K562 (cell line): ENCODE measurements around the gene GJA4. TPM values are rescaled to one million over a fixed set of nuclear protein-coding genes. Genes with fewer than 3 reads are reported as not detected.
A peak's percentile ranks its signal among the peaks of the same experiment; 100 is the strongest.

Experiments used
- ADNP ChIP-seq: fragments of 200-800 bp; sonication (Bioruptor generic); IDR thresholded peaks from 2 replicates; pipeline ENCODE4 v1.6.1; 2016; ENCODE audit warnings: missing genetic modification characterization, missing compliant biosample characterization
- ASH1L ChIP-seq: fragments of 450-650 bp; IDR thresholded peaks from 2 replicates; pipeline ENCODE4 v1.6.1; 2018; ENCODE audit warnings: borderline replicate concordance, mild to moderate bottlenecking, low read depth; ENCODE audit not compliant: partially characterized antibody
- BCOR ChIP-seq: fragments of 450-650 bp; IDR thresholded peaks from 2 replicates; pipeline ENCODE4 v1.6.1; 2016
- CREM ChIP-seq: IDR thresholded peaks from 2 replicates; pipeline ENCODE4 v1.6.1; 2014; ENCODE audit warnings: antibody characterized with exemption, low read depth
- FOXP1 ChIP-seq: sonication (generic); formaldehyde crosslinking; IDR thresholded peaks from 2 replicates; pipeline ENCODE4 v1.8.0; 2022; ENCODE audit warnings: mild to moderate bottlenecking, missing genetic modification reagents
- HDAC2 ChIP-seq: fragments of 450-650 bp; IDR thresholded peaks from 2 replicates; pipeline ENCODE4 v1.6.1; 2016; ENCODE audit warnings: mild to moderate bottlenecking
- HSF4 ChIP-seq: fragments of 250-450 bp; sonication (Bioruptor Pico); IDR thresholded peaks from 2 replicates; pipeline ENCODE4 v2.1.2; 2022; ENCODE audit warnings: mild to moderate bottlenecking, moderate library complexity, borderline replicate concordance
- KDM1A ChIP-seq, 2 experiments: fragments of 450-650 bp; IDR thresholded peaks; 2 replicates each; pipeline ENCODE4 v1.6.1; 2016; ENCODE audit warnings: mild to moderate bottlenecking in 2 of 2
- MYNN ChIP-seq, 2 experiments: sonication (generic); formaldehyde crosslinking in 1 of 2; IDR thresholded peaks; 2 replicates each; pipeline versions ENCODE4 v1.5.0 to v1.6.1; 2016 to 2020; ENCODE audit warnings: antibody characterized with exemption in 1 of 2, missing genetic modification reagents in 1 of 2
- NCOA4 ChIP-seq: fragments of 450-650 bp; IDR thresholded peaks from 2 replicates; pipeline ENCODE4 v1.6.1; 2018; ENCODE audit warnings: mild to moderate bottlenecking; ENCODE audit not compliant: partially characterized antibody
- NR2C2 ChIP-seq, 2 experiments: fragments of 200-800 bp in 1 of 2; sonication (Bioruptor generic) in 1 of 2; sonication (generic) in 1 of 2; formaldehyde crosslinking in 1 of 2; IDR thresholded peaks; 2 replicates each; pipeline versions ENCODE4 v1.6.1 to v1.8.0; 2016 to 2022; ENCODE audit warnings: mild to moderate bottlenecking in 1 of 2, missing compliant biosample characterization in 1 of 2, missing genetic modification characterization in 1 of 2, missing genetic modification reagents in 1 of 2
- POLR2AphosphoS2 ChIP-seq: IDR thresholded peaks from 2 replicates; pipeline ENCODE4 v1.6.1; 2012; ENCODE audit warnings: low read length, improper control_type of control experiment
- RFX7 ChIP-seq: fragments of 250-450 bp; sonication (Bioruptor Pico); IDR thresholded peaks from 2 replicates; pipeline ENCODE4 v1.5.1; 2021; ENCODE audit warnings: mild to moderate bottlenecking
- SETDB1 ChIP-seq: IDR thresholded peaks from one replicate; pipeline ENCODE4 v1.6.1; 2012; ENCODE audit warnings: low read length, control low read depth, inconsistent platforms
- SMAD2 ChIP-seq: fragments of 150-350 bp; IDR thresholded peaks from 2 replicates; pipeline ENCODE4 v1.6.1; 2014; ENCODE audit warnings: low read depth, mild to moderate bottlenecking, low read length
- SP1 ChIP-seq: sonication (generic); formaldehyde crosslinking; IDR thresholded peaks from 2 replicates; pipeline ENCODE4 v1.8.1; 2022; ENCODE audit warnings: mild to moderate bottlenecking, missing genetic modification reagents
- ZNF24 ChIP-seq: fragments of 450-650 bp; IDR thresholded peaks from 2 replicates; pipeline ENCODE4 v1.6.1; 2016
- polyA plus RNA-seq, 8 experiments: library from polyadenylated mRNA; depleted of rRNA in 4 of 8; stranded (reverse) in 5 of 8; unstranded in 3 of 8; fragments of >200 nt; fragmentation: Nextera tagmentation in 2 of 8; fragmentation: Illumina TruSeq in 1 of 8; extraction: Ambion mirVana in 2 of 8; extraction: Trizol in 1 of 8; gene quantifications; 2 replicates each; pipeline versions ENCODE4 v1.2.1 to v1.2.3, GENCODE V29; 2011 to 2014; ENCODE audit warnings: inconsistent platforms in 1 of 8, missing spikeins in 1 of 8
- total RNA-seq, 7 experiments: library from RNA; depleted of rRNA in 6 of 7; stranded (reverse); fragments of >200 nt in 6 of 7; fragmentation: Illumina TruSeq in 2 of 7; extraction: Trizol in 2 of 7; gene quantifications; 2 replicates each; pipeline versions ENCODE4 v1.2.1 to v1.2.3, GENCODE V29; 2011 to 2021; ENCODE audit warnings: low replicate concordance in 1 of 7
- TF ChIP-seq, protein P1 (sequence below), 3 experiments: fragments of 200-800 bp in 1 of 3; sonication (Bioruptor generic) in 1 of 3; sonication (generic) in 1 of 3; formaldehyde crosslinking in 1 of 3; IDR thresholded peaks; 2 replicates each; pipeline versions ENCODE4 v1.6.1 to v1.8.0; 2016 to 2022; ENCODE audit warnings: mild to moderate bottlenecking in 2 of 3, missing compliant biosample characterization in 2 of 3, missing genetic modification characterization in 2 of 3, missing genetic modification reagents in 1 of 3
- TF ChIP-seq, protein P2 (sequence below): sonication (generic); formaldehyde crosslinking; IDR thresholded peaks from 2 replicates; pipeline ENCODE4 v1.9.0; 2022; ENCODE audit warnings: mild to moderate bottlenecking, missing genetic modification reagents
- TF ChIP-seq, protein P3 (sequence below): fragments of 450-650 bp; IDR thresholded peaks from 2 replicates; pipeline ENCODE4 v1.6.1; 2016; ENCODE audit warnings: low read depth

The GJA4 gene
- total and polyA plus RNA-seq, 9 of the 15 experiments (the other 6 are each of a cell fraction or from before 2014, with no cell fraction given): 0.16 to 0.24 TPM; not detected in 7

DNA sequence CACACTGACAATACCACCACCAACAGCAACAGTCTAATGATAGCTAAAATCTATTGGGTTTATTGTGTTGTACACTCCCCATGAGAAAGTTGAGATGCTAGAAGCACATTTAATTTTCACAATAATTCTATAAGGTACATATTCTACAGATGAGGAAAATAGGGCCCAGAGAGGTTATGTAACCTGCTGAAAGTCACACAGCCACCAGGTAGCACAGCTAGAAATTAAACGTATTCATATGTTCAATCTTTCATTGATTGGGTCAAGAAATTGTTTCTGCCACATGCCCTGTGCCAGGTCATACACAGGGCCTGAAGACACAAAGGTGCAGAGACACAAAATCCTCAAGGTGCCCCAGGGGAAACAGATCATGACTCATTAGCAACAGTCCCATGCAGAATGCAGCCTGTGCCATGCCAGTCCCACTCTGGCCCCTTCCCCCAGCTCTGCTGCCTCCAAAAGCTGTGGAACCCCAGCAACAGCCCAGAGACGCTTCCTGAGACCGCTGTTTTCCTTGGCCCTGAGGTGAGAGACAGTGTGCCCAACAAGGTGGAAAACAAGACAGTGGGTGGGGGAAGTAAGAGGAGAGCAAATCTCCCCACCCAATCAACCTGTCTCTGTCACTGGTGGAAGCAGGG lies 32.1 kb downstream of the GJA4 start (continued):
- TF ChIP-seq NR2C2 (CRISPR knock-in tag; IDR thresholded peaks at IDR 0.05) (no peak), NR2C2 (tag; IDR thresholded peaks at IDR 0.05) (no peak), ADNP (tag) (peak; percentile 39; the same call in 1 of the 2 replicates), CREM (no peak), SP1 (no peak), ZNF24 (no peak), HDAC2 (peak; percentile 46; the same call in 1 of the 2 replicates), POLR2AphosphoS2 (no peak), HSF4 (CRISPR knock-in tag) (no peak), SETDB1 (no peak), ASH1L (no peak), FOXP1 (CRISPR knock-in tag) (no peak), BCOR (peak; percentile 89), NCOA4 (no peak), KDM1A (IDR thresholded peaks at IDR 0.05) (peak; percentile 54 to 57; a peak in 3 of 4 replicates), RFX7 (no peak), MYNN (IDR thresholded peaks at IDR 0.05) (no peak), MYNN (CRISPR knock-in tag; IDR thresholded peaks at IDR 0.05) (no peak), SMAD2 (no peak)
- TF ChIP-seq, protein P1, sequence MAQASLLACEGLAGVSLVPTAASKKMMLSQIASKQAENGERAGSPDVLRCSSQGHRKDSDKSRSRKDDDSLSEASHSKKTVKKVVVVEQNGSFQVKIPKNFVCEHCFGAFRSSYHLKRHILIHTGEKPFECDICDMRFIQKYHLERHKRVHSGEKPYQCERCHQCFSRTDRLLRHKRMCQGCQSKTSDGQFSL (CRISPR knock-in tag; IDR thresholded peaks at IDR 0.05): no peak
- TF ChIP-seq, protein P1 (tag; IDR thresholded peaks at IDR 0.05): no peak
- TF ChIP-seq, protein P2, sequence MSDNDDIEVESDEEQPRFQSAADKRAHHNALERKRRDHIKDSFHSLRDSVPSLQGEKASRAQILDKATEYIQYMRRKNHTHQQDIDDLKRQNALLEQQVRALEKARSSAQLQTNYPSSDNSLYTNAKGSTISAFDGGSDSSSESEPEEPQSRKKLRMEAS (CRISPR knock-in tag): no peak
- TF ChIP-seq, protein P3, sequence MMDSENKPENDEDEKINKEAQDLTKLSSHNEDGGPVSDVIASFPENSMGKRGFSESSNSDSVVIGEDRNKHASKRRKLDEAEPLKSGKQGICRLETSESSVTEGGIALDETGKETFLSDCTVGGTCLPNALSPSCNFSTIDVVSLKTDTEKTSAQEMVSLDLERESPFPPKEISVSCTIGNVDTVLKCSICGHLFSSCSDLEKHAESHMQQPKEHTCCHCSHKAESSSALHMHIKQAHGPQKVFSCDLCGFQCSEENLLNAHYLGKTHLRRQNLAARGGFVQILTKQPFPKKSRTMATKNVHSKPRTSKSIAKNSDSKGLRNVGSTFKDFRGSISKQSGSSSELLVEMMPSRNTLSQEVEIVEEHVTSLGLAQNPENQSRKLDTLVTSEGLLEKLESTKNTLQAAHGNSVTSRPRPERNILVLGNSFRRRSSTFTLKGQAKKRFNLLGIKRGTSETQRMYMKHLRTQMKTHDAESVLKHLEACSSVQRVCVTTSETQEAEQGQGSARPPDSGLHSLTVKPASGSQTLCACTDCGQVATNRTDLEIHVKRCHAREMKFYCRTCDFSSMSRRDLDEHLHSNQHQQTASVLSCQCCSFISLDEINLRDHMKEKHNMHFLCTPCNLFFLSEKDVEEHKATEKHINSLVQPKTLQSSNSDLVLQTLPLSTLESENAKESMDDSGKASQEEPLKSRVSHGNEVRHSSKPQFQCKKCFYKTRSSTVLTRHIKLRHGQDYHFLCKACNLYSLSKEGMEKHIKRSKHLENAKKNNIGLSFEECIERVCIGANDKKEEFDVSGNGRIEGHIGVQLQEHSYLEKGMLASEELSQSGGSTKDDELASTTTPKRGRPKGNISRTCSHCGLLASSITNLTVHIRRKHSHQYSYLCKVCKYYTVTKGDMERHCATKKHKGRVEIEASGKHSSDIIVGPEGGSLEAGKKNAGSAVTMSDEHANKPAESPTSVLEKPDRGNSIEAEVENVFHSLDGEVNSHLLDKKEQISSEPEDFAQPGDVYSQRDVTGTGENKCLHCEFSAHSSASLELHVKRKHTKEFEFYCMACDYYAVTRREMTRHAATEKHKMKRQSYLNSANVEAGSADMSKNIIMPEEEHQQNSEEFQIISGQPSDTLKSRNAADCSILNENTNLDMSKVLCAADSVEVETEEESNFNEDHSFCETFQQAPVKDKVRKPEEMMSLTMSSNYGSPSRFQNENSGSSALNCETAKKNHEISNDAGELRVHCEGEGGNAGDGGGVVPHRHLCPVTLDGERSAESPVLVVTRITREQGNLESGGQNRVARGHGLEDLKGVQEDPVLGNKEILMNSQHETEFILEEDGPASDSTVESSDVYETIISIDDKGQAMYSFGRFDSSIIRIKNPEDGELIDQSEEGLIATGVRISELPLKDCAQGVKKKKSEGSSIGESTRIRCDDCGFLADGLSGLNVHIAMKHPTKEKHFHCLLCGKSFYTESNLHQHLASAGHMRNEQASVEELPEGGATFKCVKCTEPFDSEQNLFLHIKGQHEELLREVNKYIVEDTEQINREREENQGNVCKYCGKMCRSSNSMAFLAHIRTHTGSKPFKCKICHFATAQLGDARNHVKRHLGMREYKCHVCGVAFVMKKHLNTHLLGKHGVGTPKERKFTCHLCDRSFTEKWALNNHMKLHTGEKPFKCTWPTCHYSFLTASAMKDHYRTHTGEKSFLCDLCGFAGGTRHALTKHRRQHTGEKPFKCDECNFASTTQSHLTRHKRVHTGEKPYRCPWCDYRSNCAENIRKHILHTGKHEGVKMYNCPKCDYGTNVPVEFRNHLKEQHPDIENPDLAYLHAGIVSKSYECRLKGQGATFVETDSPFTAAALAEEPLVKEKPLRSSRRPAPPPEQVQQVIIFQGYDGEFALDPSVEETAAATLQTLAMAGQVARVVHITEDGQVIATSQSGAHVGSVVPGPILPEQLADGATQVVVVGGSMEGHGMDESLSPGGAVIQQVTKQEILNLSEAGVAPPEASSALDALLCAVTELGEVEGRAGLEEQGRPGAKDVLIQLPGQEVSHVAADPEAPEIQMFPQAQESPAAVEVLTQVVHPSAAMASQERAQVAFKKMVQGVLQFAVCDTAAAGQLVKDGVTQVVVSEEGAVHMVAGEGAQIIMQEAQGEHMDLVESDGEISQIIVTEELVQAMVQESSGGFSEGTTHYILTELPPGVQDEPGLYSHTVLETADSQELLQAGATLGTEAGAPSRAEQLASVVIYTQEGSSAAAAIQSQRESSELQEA: no peak
